WI38 (cell line): Measurements from ENCODE around the gene SMR3A.

ENCODE experiments used
- H3K4me3 ChIP-seq: 2 replicates; pipeline ENCODE4 v1.5.1; 2011; ENCODE audit warnings: low read depth, mild to moderate bottlenecking, control low read depth, low read length
- TF ChIP-seq, protein P1 (sequence below): IDR thresholded peaks from 2 replicates; pipeline ENCODE4 v1.5.1; 2012; ENCODE audit warnings: low read depth, mild to moderate bottlenecking, control low read depth, low read length

SMR3A gene

DNA sequence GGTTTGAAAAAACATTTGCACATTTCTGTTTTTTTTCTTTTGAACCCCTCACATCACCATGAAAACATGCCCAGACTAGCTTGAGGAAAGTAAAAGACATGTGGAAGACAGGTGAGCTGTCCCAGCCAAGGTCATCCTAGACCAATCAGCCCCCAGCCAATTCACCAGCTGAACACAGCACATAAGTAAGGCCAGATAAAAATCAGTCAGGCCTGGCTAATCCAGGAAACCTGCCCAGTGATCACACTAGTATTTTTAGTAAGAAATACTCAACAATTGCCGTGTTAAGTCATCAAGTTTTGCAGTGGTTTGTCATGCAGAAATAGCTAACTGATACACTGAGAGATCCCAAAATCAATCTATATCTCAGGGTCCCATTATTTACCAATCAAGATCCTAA lies 4.4 kb upstream of the SMR3A start:
- no peak overlapping the region for H3K4me3 ChIP-seq
- TF ChIP-seq, protein P1, sequence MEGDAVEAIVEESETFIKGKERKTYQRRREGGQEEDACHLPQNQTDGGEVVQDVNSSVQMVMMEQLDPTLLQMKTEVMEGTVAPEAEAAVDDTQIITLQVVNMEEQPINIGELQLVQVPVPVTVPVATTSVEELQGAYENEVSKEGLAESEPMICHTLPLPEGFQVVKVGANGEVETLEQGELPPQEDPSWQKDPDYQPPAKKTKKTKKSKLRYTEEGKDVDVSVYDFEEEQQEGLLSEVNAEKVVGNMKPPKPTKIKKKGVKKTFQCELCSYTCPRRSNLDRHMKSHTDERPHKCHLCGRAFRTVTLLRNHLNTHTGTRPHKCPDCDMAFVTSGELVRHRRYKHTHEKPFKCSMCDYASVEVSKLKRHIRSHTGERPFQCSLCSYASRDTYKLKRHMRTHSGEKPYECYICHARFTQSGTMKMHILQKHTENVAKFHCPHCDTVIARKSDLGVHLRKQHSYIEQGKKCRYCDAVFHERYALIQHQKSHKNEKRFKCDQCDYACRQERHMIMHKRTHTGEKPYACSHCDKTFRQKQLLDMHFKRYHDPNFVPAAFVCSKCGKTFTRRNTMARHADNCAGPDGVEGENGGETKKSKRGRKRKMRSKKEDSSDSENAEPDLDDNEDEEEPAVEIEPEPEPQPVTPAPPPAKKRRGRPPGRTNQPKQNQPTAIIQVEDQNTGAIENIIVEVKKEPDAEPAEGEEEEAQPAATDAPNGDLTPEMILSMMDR, result no peak

DNA sequence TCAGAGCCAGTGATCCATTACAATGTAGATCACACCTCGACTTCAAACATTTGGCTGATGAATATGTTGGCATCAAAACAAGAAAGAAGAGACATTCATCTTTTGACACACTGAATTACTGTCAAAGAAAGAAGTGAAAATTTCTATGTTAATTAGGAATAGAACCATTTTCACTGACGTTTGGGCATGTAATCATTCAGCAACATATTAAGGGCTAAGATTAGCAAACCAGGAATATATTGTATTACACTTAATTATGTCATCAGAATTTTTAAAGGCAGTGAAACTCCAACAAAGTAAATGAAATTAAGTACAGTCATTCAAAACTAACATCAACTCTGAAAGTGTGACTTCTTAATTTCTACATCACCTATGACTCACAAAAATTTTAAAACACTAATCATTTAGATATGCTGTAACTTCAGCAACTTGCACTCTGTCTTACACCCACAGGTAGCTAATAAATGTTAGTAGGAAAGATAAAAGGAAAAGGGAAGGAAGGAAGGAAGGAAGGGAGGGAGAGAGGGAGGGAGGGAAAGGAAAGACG lies 1.4 kb upstream of the SMR3A start:
- TF ChIP-seq, protein P1, result no peak
- H3K4me3 ChIP-seq, result no peak overlapping the region

DNA sequence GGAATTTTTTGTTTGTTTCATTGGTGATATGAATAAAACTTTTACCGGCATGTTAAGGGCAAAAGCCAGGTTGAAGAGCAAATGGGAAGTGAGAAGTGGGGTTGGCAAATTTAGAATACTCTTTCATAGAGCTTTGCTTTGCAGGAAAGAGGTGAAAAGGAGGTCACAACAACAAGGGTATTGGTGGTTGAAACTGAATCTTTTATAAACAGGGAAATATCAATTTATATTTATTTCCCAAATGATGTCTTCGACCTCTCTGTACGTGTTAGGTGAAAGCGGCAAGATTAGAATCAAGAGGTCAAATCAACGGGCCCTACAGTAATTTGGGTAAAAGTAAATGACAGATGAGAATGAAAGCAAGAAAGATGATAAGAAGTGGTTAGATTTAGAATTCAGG lies 3.4 kb downstream of the SMR3A start:
- H3K4me3 ChIP-seq, result no peak overlapping the region
- TF ChIP-seq, protein P1, result no peak

DNA sequence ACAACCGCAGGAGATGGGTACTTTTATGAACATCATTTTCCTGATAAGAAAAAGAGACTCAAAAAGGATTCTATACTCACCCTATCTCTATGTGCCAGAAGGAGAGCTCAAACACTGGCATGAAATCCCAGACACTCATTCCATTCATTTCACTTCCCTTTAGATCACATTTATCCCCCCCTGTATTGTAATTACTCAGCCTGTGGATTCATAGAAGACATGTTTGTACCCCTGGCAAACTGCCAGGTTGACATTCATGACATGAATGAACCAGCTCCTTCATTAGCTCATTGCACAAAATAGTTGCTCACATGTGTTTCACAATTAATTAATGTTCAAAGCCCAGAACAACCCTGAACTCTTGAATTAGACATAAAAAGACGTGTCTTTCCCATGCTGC lies 4.9 kb downstream of the SMR3A start:
- TF ChIP-seq, protein P1, result no peak
- H3K4me3 ChIP-seq, result no peak overlapping the region

DNA sequence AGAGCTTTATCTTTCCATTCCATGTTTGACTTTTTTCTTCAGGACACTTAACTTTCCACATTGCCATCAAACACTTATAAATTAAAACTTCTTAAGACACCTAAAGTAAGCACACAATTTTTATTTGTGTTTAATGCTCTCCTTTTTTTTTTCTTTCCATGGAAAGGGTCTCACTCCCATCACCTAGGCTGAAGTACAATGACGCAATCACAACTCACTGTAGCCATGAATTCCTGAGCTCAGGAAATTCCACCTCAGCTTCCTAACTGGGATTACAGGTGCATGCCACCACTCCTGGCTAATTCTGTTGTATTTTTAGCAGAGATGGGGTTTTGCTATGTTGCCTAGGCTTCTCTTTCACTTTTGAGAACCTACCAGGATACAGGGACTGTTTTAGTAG lies 7.3 kb downstream of the SMR3A start:
- TF ChIP-seq, protein P1, result no peak

DNA sequence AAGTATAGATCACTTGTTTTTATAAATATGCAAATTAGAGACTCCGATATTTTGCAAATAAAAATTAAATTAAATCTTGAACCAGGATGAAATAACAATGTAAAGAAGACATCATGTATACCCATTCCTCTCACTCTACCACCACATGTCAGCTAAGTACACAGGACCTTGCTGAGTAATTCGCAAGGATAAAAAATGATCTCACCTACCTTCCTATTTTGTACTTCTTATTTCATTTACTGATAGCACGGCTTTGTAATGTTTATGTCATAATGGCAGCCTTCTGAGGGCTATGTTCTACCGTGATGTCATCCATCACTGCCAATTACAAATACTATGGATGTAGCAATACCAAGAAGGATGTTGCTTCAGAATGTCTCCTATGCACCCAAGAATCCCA lies 11.4 kb downstream of the SMR3A start:
- TF ChIP-seq, protein P1, result no peak
- no peak overlapping the region for H3K4me3 ChIP-seq

More for the DNA sequence above, 7.3 kb downstream of the SMR3A start:
- no peak overlapping the region for H3K4me3 ChIP-seq

DNA sequence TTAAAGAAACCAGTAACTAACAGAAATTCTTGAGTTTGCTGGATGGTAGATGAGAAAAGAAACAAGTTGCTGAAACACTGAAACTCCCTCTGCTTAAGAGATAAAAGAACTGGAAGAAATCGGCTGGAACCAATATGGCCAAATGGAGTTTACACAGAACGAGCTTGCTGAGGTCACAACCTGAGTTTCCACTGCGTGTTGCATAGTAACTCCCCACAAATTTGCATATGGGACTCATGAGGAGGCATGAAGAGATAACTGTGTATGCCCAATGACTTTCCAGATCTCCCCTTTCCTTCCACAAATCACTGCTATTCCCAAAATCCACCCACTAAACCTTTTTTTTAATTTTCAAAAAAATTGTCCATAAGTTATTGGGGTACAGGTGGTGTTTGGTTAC lies 12.2 kb downstream of the SMR3A start:
- H3K4me3 ChIP-seq, result no peak overlapping the region
- TF ChIP-seq, protein P1, result no peak
